H9 (cell line): ENCODE data around the gene TBC1D8. TPM values are rescaled to one million over a fixed set of nuclear protein-coding genes. Genes with fewer than 3 reads are reported as not detected.
A peak's percentile ranks its signal among the peaks of the same experiment; 100 is the strongest.

Source experiments
- DNase-seq: peaks from one replicate; pipeline ENCODE4 v3.0.0-alpha.2; 2017
- H2AFZ ChIP-seq: one replicate; pipeline ENCODE4 v1.6.1; 2013; ENCODE audit warnings: mild to moderate bottlenecking, low read length, control low read depth, moderate library complexity
- H2AK5ac ChIP-seq: 2 replicates; pipeline ENCODE4 v1.6.1; 2013; ENCODE audit warnings: low read length, control low read depth, mixed read lengths; ENCODE audit not compliant: insufficient read length
- H2BK120ac ChIP-seq: one replicate; pipeline ENCODE4 v1.6.1; 2013; ENCODE audit warnings: low read depth, mild to moderate bottlenecking, low read length, control low read depth, inconsistent platforms; ENCODE audit not compliant: poor library complexity, severe bottlenecking
- H2BK12ac ChIP-seq: 2 replicates; pipeline ENCODE4 v1.6.1; 2013; ENCODE audit warnings: low read length, control low read depth, mixed read lengths, low read depth; ENCODE audit not compliant: insufficient read length
- H2BK15ac ChIP-seq: 2 replicates; pipeline ENCODE4 v1.6.1; 2013; ENCODE audit warnings: low read depth, low read length, control low read depth
- H2BK20ac ChIP-seq: one replicate; pipeline ENCODE4 v1.6.1; 2013; ENCODE audit warnings: low read depth, mild to moderate bottlenecking, low read length, control low read depth, inconsistent platforms; ENCODE audit not compliant: poor library complexity, severe bottlenecking
- H2BK5ac ChIP-seq: 2 replicates; pipeline ENCODE4 v1.6.1; 2013; ENCODE audit warnings: low read length, control low read depth, mixed read lengths; ENCODE audit not compliant: insufficient read length
- H3K14ac ChIP-seq: 2 replicates; pipeline ENCODE4 v1.6.1; 2013; ENCODE audit warnings: low read length, control low read depth; ENCODE audit not compliant: insufficient read depth
- H3K18ac ChIP-seq: 2 replicates; pipeline ENCODE4 v1.6.1; 2013; ENCODE audit warnings: low read depth, mild to moderate bottlenecking, mixed read lengths, low read length, control low read depth; ENCODE audit not compliant: insufficient read length
- H3K23ac ChIP-seq: 2 replicates; pipeline ENCODE4 v1.6.1; 2013; ENCODE audit warnings: low read length, control low read depth, mixed read lengths, low read depth; ENCODE audit not compliant: insufficient read length
- H3K23me2 ChIP-seq: 2 replicates; pipeline ENCODE4 v1.6.1; 2013; ENCODE audit warnings: low read depth, mild to moderate bottlenecking, mixed read lengths, low read length, control low read depth; ENCODE audit not compliant: insufficient read length, poor library complexity, severe bottlenecking
- H3K27ac ChIP-seq: 2 replicates; pipeline ENCODE4 v1.5.1; 2013; ENCODE audit warnings: low read length, control low read depth, mixed read lengths, low read depth; ENCODE audit not compliant: insufficient read length
- H3K27me3 ChIP-seq: 2 replicates; pipeline ENCODE4 v1.6.1; 2013; ENCODE audit warnings: low read length, control low read depth, inconsistent platforms; ENCODE audit not compliant: insufficient read depth
- H3K4ac ChIP-seq: 2 replicates; pipeline ENCODE4 v1.6.1; 2013; ENCODE audit warnings: low read depth, mild to moderate bottlenecking, control low read depth, inconsistent platforms, low read length, moderate library complexity
- H3K4me1 ChIP-seq: 2 replicates; pipeline ENCODE4 v1.6.1; 2013; ENCODE audit warnings: low read length, control low read depth, inconsistent platforms; ENCODE audit not compliant: insufficient read depth
- H3K4me2 ChIP-seq: 2 replicates; pipeline ENCODE4 v1.6.1; 2013; ENCODE audit warnings: low read length, control low read depth, mixed read lengths; ENCODE audit not compliant: insufficient read length, insufficient read depth
- H3K56ac ChIP-seq: 2 replicates; pipeline ENCODE4 v1.6.1; 2013; ENCODE audit warnings: low read depth, mild to moderate bottlenecking, mixed read lengths, low read length, control low read depth; ENCODE audit not compliant: insufficient read length
- H3K79me1 ChIP-seq: 2 replicates; pipeline ENCODE4 v1.6.1; 2013; ENCODE audit warnings: low read depth, mild to moderate bottlenecking, moderate library complexity, low read length, control low read depth, inconsistent platforms; ENCODE audit not compliant: insufficient read depth, poor library complexity, severe bottlenecking
- H3K79me2 ChIP-seq: 2 replicates; pipeline ENCODE4 v1.6.1; 2013; ENCODE audit warnings: low read length, control low read depth, inconsistent platforms; ENCODE audit not compliant: insufficient read depth
- H3K9ac ChIP-seq: 2 replicates; pipeline ENCODE4 v1.6.1; 2013; ENCODE audit warnings: low read length, control low read depth, mixed read lengths; ENCODE audit not compliant: insufficient read length; ENCODE audit errors: extremely low read depth
- H3K9me3 ChIP-seq: one replicate; pipeline ENCODE4 v1.6.1; 2013; ENCODE audit warnings: low read depth, low read length, inconsistent platforms; ENCODE audit not compliant: control insufficient read depth
- H3T11ph ChIP-seq: one replicate; pipeline ENCODE4 v1.6.1; 2013; ENCODE audit warnings: mild to moderate bottlenecking, low read length, control low read depth, inconsistent platforms
- H4K20me1 ChIP-seq: one replicate; pipeline ENCODE4 v1.6.1; 2013; ENCODE audit not compliant: control insufficient read depth, insufficient read length, insufficient read depth
- H4K5ac ChIP-seq: 2 replicates; pipeline ENCODE4 v1.6.1; 2013; ENCODE audit warnings: low read depth, mild to moderate bottlenecking, mixed read lengths, low read length, control low read depth; ENCODE audit not compliant: insufficient read length
- H4K8ac ChIP-seq: replicated peaks from 2 replicates; pipeline ENCODE4 v1.6.1; 2013; ENCODE audit warnings: low read length, control low read depth, mixed read lengths, low read depth; ENCODE audit not compliant: insufficient read length
- H4K91ac ChIP-seq: 2 replicates; pipeline ENCODE4 v1.6.1; 2013; ENCODE audit warnings: low read depth, mild to moderate bottlenecking, moderate library complexity, mixed read lengths, low read length, control low read depth; ENCODE audit not compliant: insufficient read length
- H3K27ac Mint-ChIP-seq, 3 experiments: 2 replicates in 2 of 3; 3 replicates in 1 of 3; pipeline ENCODE4 v1.8.0; 2020 to 2021; ENCODE audit warnings: mixed read lengths in 3 of 3, mild to moderate bottlenecking in 1 of 3, moderate library complexity in 1 of 3
- H3K27me3 Mint-ChIP-seq: 2 replicates; pipeline ENCODE4 v1.8.0; 2021; ENCODE audit warnings: low read depth, mild to moderate bottlenecking, moderate library complexity, mixed read lengths
- H3K36me3 Mint-ChIP-seq, 3 experiments: 2 replicates in 2 of 3; 3 replicates in 1 of 3; pipeline ENCODE4 v1.8.0; 2020 to 2021; ENCODE audit warnings: low read depth in 3 of 3, mixed read lengths in 3 of 3; ENCODE audit not compliant: insufficient read depth in 1 of 3
- H3K4me1 Mint-ChIP-seq, 2 experiments: 2 replicates each; pipeline ENCODE4 v1.8.0; 2020; ENCODE audit warnings: mixed read lengths in 2 of 2
- H3K4me3 Mint-ChIP-seq, 2 experiments: 2 replicates in 1 of 2; 3 replicates in 1 of 2; pipeline ENCODE4 v1.8.0; 2020 to 2021; ENCODE audit warnings: mild to moderate bottlenecking in 2 of 2, mixed read lengths in 2 of 2, moderate library complexity in 1 of 2
- H3K9me3 Mint-ChIP-seq, 2 experiments: 2 replicates in 1 of 2; 3 replicates in 1 of 2; pipeline ENCODE4 v1.8.0; 2020; ENCODE audit warnings: mild to moderate bottlenecking in 2 of 2, mixed read lengths in 2 of 2, moderate library complexity in 1 of 2
- CTCF ChIP-seq: fragments of 200-600 bp; sonication (generic); conservative IDR thresholded peaks from 3 replicates; pipeline ENCODE4 v1.8.0; 2021; ENCODE audit warnings: antibody characterized with exemption, mild to moderate bottlenecking
- WGBS: extraction: QIAGEN DNeasy Blood & Tissue Kit; methylation state at CpG from one replicate; pipeline ENCODE4 v1.1.7; 2013; ENCODE audit warnings: missing lambda C conversion rate, low lambda C conversion rate, mixed read lengths; ENCODE audit not compliant: insufficient read length; ENCODE audit errors: extremely low coverage; 5-methylcytosine and 5-hydroxymethylcytosine counted together
- total RNA-seq: library from RNA; stranded (reverse); gene quantifications from 2 replicates; pipeline ENCODE4 v1.2.1, GENCODE V29; 2021

Gene TBC1D8
- total RNA-seq, 1 experiment from 2014 or later = 16.6 TPM

- H2BK5ac ChIP-seq = no peak overlapping the region
- H3K14ac ChIP-seq = no peak overlapping the region
- H3K23ac ChIP-seq = no peak overlapping the region
- H2BK12ac ChIP-seq = no peak overlapping the region
- H3K4me1 ChIP-seq = peaks cover 26% of the 10 kb centered on the region; the same call in 1 of the 2 replicates
- no peak overlapping the region for H2BK120ac ChIP-seq
- no peaks in the 10 kb centered on the region for H3K9me3 ChIP-seq
- H2AFZ ChIP-seq = no peak overlapping the region
- Mint-ChIP-seq H3K27ac (peak overlapping the region in 1 of 3 experiments; percentile 68; a peak in 1 of 7 replicates), H3K27me3 (no peaks in the 10 kb centered on the region), H3K4me1 (peaks cover 28 to 50% of the 10 kb centered on the region in 2 experiments), H3K4me3 (no peak overlapping the region; a peak in 1 of 5 replicates), H3K9me3 (no peaks in the 10 kb centered on the region), H3K36me3 (peaks cover 0 to 3% (median 0%) of the 10 kb centered on the region in 3 experiments; a peak in 2 of 7 replicates)
- no peak overlapping the region for H3K9ac ChIP-seq
- no peak overlapping the region for H3K18ac ChIP-seq
- H2AK5ac ChIP-seq = no peak overlapping the region
- H2BK20ac ChIP-seq = no peak overlapping the region
- WGBS = no CpG with 5 or more reads among the region's 4 CpGs
- no peak overlapping the region for H4K5ac ChIP-seq
- H3K27ac ChIP-seq = no peak overlapping the region
- H3K56ac ChIP-seq = no peak overlapping the region
- H3K4me2 ChIP-seq = no peak overlapping the region
- H3K4ac ChIP-seq = no peak overlapping the region
- H4K20me1 ChIP-seq = no peaks in the 10 kb centered on the region
- DNase-seq = no peak
- TF ChIP-seq CTCF = no peak
- no peak overlapping the region for H4K91ac ChIP-seq
- no peaks in the 10 kb centered on the region for H3K79me1 ChIP-seq
- no peak overlapping the region for H3T11ph ChIP-seq
- no peaks in the 10 kb centered on the region for H3K23me2 ChIP-seq
- no peak overlapping the region for H2BK15ac ChIP-seq
- peaks cover 14% of the 10 kb centered on the region; the same call in 1 of the 2 replicates for H3K79me2 ChIP-seq
- H3K27me3 ChIP-seq = no peaks in the 10 kb centered on the region
- H4K8ac ChIP-seq = no peak overlapping the region
Observed at GRCh38 chr2:101115664-101116063, 35.5 kb downstream of the TBC1D8 start.
